Liver (tissue), 9 donors: ENCODE data around the gene TLNRD1. TPM values are rescaled to one million over a fixed set of nuclear protein-coding genes. Genes with fewer than 3 reads are reported as not detected.

Experiments
- DNase-seq: peaks from one replicate; pipeline ENCODE4 v3.0.0-alpha.2; 2017; ENCODE audit warnings: low spot score
- H3K27ac ChIP-seq, 2 donors: one replicate each; pipeline ENCODE4 v1.7.0; 2013; ENCODE audit warnings: inconsistent platforms in 2 of 2, low read length in 2 of 2, control low read depth in 1 of 2, low read depth in 1 of 2, mild to moderate bottlenecking in 1 of 2
- H3K27me3 ChIP-seq, 4 donors: one replicate each; pipeline versions ENCODE4 v1.6.1 to v1.7.0; 2013; ENCODE audit warnings: low read length in 3 of 4, inconsistent platforms in 1 of 4, mild to moderate bottlenecking in 1 of 4, moderate library complexity in 1 of 4; ENCODE audit not compliant: control insufficient read depth in 4 of 4, insufficient read depth in 4 of 4
- H3K36me3 ChIP-seq, 4 donors: one replicate each; pipeline versions ENCODE4 v1.6.1 to v1.7.0; 2013; ENCODE audit warnings: low read length in 3 of 4, mild to moderate bottlenecking in 3 of 4, low read depth in 1 of 4, moderate library complexity in 1 of 4; ENCODE audit not compliant: control insufficient read depth in 4 of 4, insufficient read depth in 3 of 4
- H3K4me1 ChIP-seq, 4 donors: one replicate each; pipeline versions ENCODE4 v1.6.1 to v1.7.0; 2013; ENCODE audit warnings: low read length in 3 of 4, mild to moderate bottlenecking in 3 of 4, moderate library complexity in 1 of 4; ENCODE audit not compliant: control insufficient read depth in 4 of 4, insufficient read depth in 4 of 4
- H3K4me3 ChIP-seq, 3 donors: one replicate each; pipeline versions ENCODE4 v1.6.1 to v1.7.0; 2013; ENCODE audit warnings: low read length in 3 of 3, control low read depth in 1 of 3, low read depth in 1 of 3, mild to moderate bottlenecking in 1 of 3
- H3K9ac ChIP-seq, 2 donors: one replicate each; pipeline ENCODE4 v1.7.0; 2013; ENCODE audit warnings: low read length in 2 of 2, mild to moderate bottlenecking in 2 of 2, moderate library complexity in 2 of 2, control low read depth in 1 of 2, low read depth in 1 of 2
- H3K9me3 ChIP-seq, 4 donors: one replicate each; pipeline versions ENCODE4 v1.6.1 to v1.7.0; 2013; ENCODE audit warnings: low read length in 3 of 4; ENCODE audit not compliant: control insufficient read depth in 4 of 4
- ATF3 ChIP-seq: IDR thresholded peaks from 2 replicates; pipeline ENCODE4 v1.6.1; 2016; ENCODE audit warnings: antibody characterized with exemption
- EGR1 ChIP-seq, 2 donors: IDR thresholded peaks; 2 replicates each; pipeline ENCODE4 v1.6.1; 2016 to 2018; ENCODE audit warnings: antibody characterized with exemption in 2 of 2, low read depth in 2 of 2
- FOXA1 ChIP-seq: IDR thresholded peaks from 2 replicates; pipeline ENCODE4 v1.6.1; 2016; ENCODE audit warnings: antibody characterized with exemption
- FOXA2 ChIP-seq: IDR thresholded peaks from 2 replicates; pipeline ENCODE4 v1.6.1; 2016; ENCODE audit warnings: antibody characterized with exemption
- GABPA ChIP-seq, 2 donors: IDR thresholded peaks in 1 of 2; conservative IDR thresholded peaks in 1 of 2; 2 replicates each; pipeline ENCODE4 v1.6.1; 2016; ENCODE audit warnings: antibody characterized with exemption in 2 of 2, mild to moderate bottlenecking in 1 of 2, moderate library complexity in 1 of 2
- HNF4G ChIP-seq: IDR thresholded peaks from 2 replicates; pipeline ENCODE4 v1.6.1; 2016; ENCODE audit warnings: antibody characterized with exemption
- JUND ChIP-seq, 2 donors: IDR thresholded peaks; 2 replicates each; pipeline ENCODE4 v1.6.1; 2016; ENCODE audit warnings: antibody characterized with exemption in 2 of 2
- NR2F2 ChIP-seq: IDR thresholded peaks from 2 replicates; pipeline ENCODE4 v1.6.1; 2016; ENCODE audit warnings: antibody characterized with exemption
- RAD21 ChIP-seq, 2 donors: IDR thresholded peaks; 2 replicates each; pipeline ENCODE4 v1.6.1; 2016; ENCODE audit warnings: antibody characterized with exemption in 2 of 2, mild to moderate bottlenecking in 2 of 2
- RXRA ChIP-seq, 2 donors: IDR thresholded peaks; 2 replicates each; pipeline ENCODE4 v1.6.1; 2017 to 2018; ENCODE audit warnings: antibody characterized with exemption in 2 of 2, mild to moderate bottlenecking in 1 of 2
- TAF1 ChIP-seq: conservative IDR thresholded peaks from 2 replicates; pipeline ENCODE4 v1.6.1; 2016; ENCODE audit warnings: antibody characterized with exemption, mild to moderate bottlenecking
- YY1 ChIP-seq: IDR thresholded peaks from 2 replicates; pipeline ENCODE4 v1.6.1; 2016; ENCODE audit warnings: antibody characterized with exemption, mild to moderate bottlenecking
- WGBS: extraction: QIAGEN DNeasy Blood & Tissue Kit; methylation state at CpG from one replicate; pipeline ENCODE4 v1.1.7; 2013; 5-methylcytosine and 5-hydroxymethylcytosine counted together
- polyA plus RNA-seq, 2 donors: library from polyadenylated mRNA; stranded (reverse) in 1 of 2; unstranded in 1 of 2; fragments of 200-250 nt in 1 of 2; fragments of >200 nt in 1 of 2; fragmentation: Nextera tagmentation in 1 of 2; extraction: Ambion mirVana in 1 of 2; gene quantifications; one replicate each; pipeline versions ENCODE4 v1.2.1 to v1.2.3, GENCODE V29; 2013 to 2015
- total RNA-seq, 2 donors: library from RNA; depleted of rRNA; stranded (reverse); fragments of >200 nt; gene quantifications; one replicate each; pipeline ENCODE4 v1.2.3, GENCODE V29; 2014
- TF ChIP-seq, protein P1 (sequence below): fragments of 150-350 bp; IDR thresholded peaks from 2 replicates; pipeline ENCODE4 v1.5.1; 2017; ENCODE audit warnings: improper control_type of control experiment, low read depth, low read length; ENCODE audit not compliant: missing input control
- TF ChIP-seq, protein P2 (sequence below): IDR thresholded peaks from 2 replicates; pipeline ENCODE4 v1.6.1; 2016; ENCODE audit warnings: antibody characterized with exemption, mild to moderate bottlenecking
- TF ChIP-seq, protein P3 (sequence below): IDR thresholded peaks from 2 replicates; pipeline ENCODE4 v1.6.1; 2016; ENCODE audit warnings: antibody characterized with exemption
- donor health status: healthy.
- donor health status: healthy.
- donor health status: healthy.
- donor health status: healthy.
- donor health status: healthy.

The TLNRD1 gene
- total and polyA plus RNA-seq, 4 donors, result 1.1 to 5.8 (median 3.2) TPM

- no peaks in the 10 kb centered on the region for H3K9me3 ChIP-seq
- WGBS, result 82% methylated on average over 3 of the region's 3 CpGs
- no peaks in the 10 kb centered on the region for H3K4me1 ChIP-seq
- no peaks in the 10 kb centered on the region for H3K27me3 ChIP-seq
- no peak overlapping the region for H3K27ac ChIP-seq
- TF ChIP-seq FOXA2 (no peak), EGR1 (IDR thresholded peaks at IDR 0.05; ENCODE audit: low read depth in 2 of 2) (no peak), YY1 (no peak), TAF1 (no peak), HNF4G (no peak)
- TF ChIP-seq, protein P1, sequence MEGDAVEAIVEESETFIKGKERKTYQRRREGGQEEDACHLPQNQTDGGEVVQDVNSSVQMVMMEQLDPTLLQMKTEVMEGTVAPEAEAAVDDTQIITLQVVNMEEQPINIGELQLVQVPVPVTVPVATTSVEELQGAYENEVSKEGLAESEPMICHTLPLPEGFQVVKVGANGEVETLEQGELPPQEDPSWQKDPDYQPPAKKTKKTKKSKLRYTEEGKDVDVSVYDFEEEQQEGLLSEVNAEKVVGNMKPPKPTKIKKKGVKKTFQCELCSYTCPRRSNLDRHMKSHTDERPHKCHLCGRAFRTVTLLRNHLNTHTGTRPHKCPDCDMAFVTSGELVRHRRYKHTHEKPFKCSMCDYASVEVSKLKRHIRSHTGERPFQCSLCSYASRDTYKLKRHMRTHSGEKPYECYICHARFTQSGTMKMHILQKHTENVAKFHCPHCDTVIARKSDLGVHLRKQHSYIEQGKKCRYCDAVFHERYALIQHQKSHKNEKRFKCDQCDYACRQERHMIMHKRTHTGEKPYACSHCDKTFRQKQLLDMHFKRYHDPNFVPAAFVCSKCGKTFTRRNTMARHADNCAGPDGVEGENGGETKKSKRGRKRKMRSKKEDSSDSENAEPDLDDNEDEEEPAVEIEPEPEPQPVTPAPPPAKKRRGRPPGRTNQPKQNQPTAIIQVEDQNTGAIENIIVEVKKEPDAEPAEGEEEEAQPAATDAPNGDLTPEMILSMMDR, result no peak
- TF ChIP-seq, protein P2, sequence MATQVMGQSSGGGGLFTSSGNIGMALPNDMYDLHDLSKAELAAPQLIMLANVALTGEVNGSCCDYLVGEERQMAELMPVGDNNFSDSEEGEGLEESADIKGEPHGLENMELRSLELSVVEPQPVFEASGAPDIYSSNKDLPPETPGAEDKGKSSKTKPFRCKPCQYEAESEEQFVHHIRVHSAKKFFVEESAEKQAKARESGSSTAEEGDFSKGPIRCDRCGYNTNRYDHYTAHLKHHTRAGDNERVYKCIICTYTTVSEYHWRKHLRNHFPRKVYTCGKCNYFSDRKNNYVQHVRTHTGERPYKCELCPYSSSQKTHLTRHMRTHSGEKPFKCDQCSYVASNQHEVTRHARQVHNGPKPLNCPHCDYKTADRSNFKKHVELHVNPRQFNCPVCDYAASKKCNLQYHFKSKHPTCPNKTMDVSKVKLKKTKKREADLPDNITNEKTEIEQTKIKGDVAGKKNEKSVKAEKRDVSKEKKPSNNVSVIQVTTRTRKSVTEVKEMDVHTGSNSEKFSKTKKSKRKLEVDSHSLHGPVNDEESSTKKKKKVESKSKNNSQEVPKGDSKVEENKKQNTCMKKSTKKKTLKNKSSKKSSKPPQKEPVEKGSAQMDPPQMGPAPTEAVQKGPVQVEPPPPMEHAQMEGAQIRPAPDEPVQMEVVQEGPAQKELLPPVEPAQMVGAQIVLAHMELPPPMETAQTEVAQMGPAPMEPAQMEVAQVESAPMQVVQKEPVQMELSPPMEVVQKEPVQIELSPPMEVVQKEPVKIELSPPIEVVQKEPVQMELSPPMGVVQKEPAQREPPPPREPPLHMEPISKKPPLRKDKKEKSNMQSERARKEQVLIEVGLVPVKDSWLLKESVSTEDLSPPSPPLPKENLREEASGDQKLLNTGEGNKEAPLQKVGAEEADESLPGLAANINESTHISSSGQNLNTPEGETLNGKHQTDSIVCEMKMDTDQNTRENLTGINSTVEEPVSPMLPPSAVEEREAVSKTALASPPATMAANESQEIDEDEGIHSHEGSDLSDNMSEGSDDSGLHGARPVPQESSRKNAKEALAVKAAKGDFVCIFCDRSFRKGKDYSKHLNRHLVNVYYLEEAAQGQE, result no peak
- DNase-seq, result no peak
- H3K36me3 ChIP-seq, result peaks cover 4 to 20% (median 11%) of the 10 kb centered on the region in 4 donors
- H3K9ac ChIP-seq, result no peak overlapping the region
- no peak overlapping the region for H3K4me3 ChIP-seq
Measured at GRCh38 chr15:80967451-80967850, 33.3 kb upstream of the TLNRD1 start.

GRCh38 chr15:80967991-80968510 lies 32.7 kb upstream of the TLNRD1 start:
- no peaks in the 10 kb centered on the region for H3K9me3 ChIP-seq
- DNase-seq, result no peak
- no peaks in the 10 kb centered on the region for H3K4me1 ChIP-seq
- 96% methylated on average over 4 of the region's 4 CpGs for WGBS
- no peak overlapping the region for H3K27ac ChIP-seq
- H3K9ac ChIP-seq, result no peak overlapping the region
- TF ChIP-seq JUND (IDR thresholded peaks at IDR 0.05) (no peak), HNF4G (no peak), TAF1 (no peak), RAD21 (IDR thresholded peaks at IDR 0.05) (no peak)
- no peak overlapping the region for H3K4me3 ChIP-seq
- H3K36me3 ChIP-seq, result peaks cover 4 to 20% (median 11%) of the 10 kb centered on the region in 4 donors
- no peaks in the 10 kb centered on the region for H3K27me3 ChIP-seq

- TF ChIP-seq ATF3 (no peak), RAD21 (IDR thresholded peaks at IDR 0.05) (no peak), EGR1 (IDR thresholded peaks at IDR 0.05; ENCODE audit: low read depth in 2 of 2) (no peak), GABPA (IDR thresholded peaks at IDR 0.05 in 1 of 2, conservative IDR thresholded peaks at IDR 0.05 in 1 of 2) (no peak), FOXA1 (no peak), YY1 (no peak), FOXA2 (no peak), NR2F2 (no peak), JUND (IDR thresholded peaks at IDR 0.05) (no peak), HNF4G (no peak), TAF1 (no peak), RXRA (IDR thresholded peaks at IDR 0.05) (no peak)
- TF ChIP-seq, protein P3, sequence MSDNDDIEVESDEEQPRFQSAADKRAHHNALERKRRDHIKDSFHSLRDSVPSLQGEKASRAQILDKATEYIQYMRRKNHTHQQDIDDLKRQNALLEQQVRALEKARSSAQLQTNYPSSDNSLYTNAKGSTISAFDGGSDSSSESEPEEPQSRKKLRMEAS, result no peak
- TF ChIP-seq, protein P1, result no peak
- Histone ChIP-seq H3K9me3 (no peaks in the 10 kb centered on the region), H3K9ac (no peak overlapping the region), H3K36me3 (peaks cover 4 to 20% (median 11%) of the 10 kb centered on the region in 4 donors), H3K27me3 (no peaks in the 10 kb centered on the region), H3K4me3 (no peak overlapping the region), H3K4me1 (no peaks in the 10 kb centered on the region), H3K27ac (no peak overlapping the region)
- WGBS, result 86% methylated on average over 7 of the region's 7 CpGs
- DNase-seq, result peak; percentile 3
Measured at GRCh38 chr15:80969316-80969715, 31.4 kb upstream of the TLNRD1 start.
